HG03460 (cell line): ENCODE measurements around the gene NOSTRIN.
"Not testable (repeated sequence)": the region's sequence is repeated elsewhere in the genome, so short reads cannot be mapped to it uniquely, and the experiment has no call there.

Source experiments
- ATAC-seq: cut with Tn5 transposase; IDR thresholded peaks from one replicate; pipeline ENCODE4 v1.9.1; 2021; ENCODE audit not compliant: unreplicated experiment

NOSTRIN gene

GRCh38 chr2:168874368-168875054 lies 72.1 kb downstream of the NOSTRIN start:
- no peak for ATAC-seq

DNA sequence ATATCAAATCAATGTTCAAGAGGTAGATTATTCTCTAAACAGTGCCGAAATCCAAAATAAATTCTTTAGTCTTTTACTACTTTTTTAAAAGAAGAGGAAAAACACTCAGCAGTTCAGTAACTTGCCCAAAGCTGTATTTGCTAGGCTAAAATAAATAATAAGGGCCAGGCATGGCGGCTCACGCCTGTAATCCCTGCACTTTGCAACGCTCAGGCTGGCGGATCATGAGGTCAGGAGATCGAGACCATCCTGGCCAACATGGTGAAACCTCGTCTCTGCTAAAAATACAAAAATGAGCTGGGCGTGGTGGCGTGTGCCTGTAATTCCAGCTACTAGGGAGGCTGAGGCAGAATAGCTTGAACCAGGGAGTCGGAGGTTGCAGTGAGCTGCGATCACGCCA lies 79.7 kb downstream of the NOSTRIN start:
- not testable (repeated sequence) for ATAC-seq

DNA sequence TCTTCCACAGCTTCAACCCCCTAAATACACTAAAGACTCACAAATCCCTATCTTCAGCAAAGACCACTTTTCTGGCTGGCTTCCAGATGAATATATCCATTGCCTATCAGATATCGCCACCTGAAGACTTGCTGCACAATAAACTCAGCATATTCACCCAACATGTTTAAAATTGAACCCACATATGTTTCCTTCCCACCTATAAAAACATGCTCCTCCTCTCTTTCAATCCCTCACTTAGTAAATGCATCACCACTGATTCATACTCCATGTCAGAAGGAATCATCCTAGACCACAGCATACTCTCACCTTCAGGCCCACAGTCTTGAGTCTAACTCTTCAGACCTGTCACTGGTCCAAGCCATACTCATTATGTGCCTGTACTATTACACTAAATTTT lies 82.5 kb downstream of the NOSTRIN start:
- no peak for ATAC-seq

DNA sequence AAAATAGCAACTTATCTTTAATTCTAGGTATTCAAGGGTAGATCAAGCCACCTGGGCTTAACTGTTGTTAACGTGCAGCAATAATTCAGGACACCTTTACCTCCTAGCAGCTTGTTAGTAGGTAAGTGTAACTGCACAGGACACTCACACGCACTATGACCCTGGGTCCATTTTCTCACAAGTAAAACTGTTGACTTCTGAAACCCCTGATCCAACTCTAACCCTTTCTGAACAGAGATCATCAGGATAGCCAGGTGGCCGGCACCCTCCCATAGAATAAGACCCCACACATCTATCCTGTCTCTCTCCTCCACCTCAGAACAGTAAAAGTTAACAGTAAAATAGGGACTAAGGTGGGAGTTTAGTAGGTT lies 87.2 kb downstream of the NOSTRIN start:
- ATAC-seq = no peak

- peak; percentile 100 for ATAC-seq
Measured at GRCh38 chr2:168890006-168890782, 87.8 kb downstream of the NOSTRIN start, which contains the start of gene SPC25. Gene SPC25 (minus strand): TSS chr2:168890430. CDS start chr2:168889519, 911 bp downstream.

DNA sequence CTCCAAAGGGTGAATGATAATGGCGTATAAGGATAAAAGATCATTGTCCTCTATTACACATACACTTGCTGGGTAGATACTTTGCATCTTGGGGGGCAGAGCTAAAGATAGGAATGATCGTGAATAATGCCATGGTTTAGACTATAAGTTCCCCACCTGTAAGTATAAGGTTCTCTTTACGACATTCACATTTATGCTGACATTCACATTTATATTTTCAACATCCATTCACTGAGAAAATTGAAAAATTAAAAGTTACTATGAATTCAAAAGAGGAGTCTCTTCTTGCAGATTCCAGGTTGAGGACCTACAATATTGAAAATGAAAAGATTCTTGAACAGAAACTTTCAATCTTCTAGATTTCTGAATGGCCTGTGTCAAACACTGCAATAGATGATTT lies 89.9 kb downstream of the NOSTRIN start:
- no peak for ATAC-seq

GRCh38 chr2:168894101-168894500 lies 91.7 kb downstream of the NOSTRIN start:
- ATAC-seq = no peak

DNA sequence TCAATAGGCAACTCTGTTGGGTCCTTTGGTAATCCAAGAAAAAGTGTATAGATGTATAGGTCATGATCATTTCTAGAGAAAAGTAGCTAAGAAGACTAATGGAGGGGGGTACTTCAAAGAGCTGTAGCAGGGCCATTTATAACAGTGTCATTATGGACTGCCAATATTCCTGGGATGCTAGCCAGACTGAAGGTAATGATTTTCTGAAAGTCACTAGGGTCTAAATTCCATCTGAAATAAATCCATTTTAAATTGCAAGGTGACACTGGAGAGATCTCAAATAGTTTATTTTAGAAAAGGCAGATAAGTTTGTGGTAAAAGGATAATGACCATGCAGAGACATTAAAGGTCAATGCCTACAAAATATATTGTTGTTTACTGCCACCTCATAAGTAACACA lies 92.3 kb downstream of the NOSTRIN start:
- no peak for ATAC-seq

GRCh38 chr2:168895771-168896170 lies 93.3 kb downstream of the NOSTRIN start:
- ATAC-seq = no peak

GRCh38 chr2:168896783-168897182 lies 94.3 kb downstream of the NOSTRIN start:
- ATAC-seq = no peak

- ATAC-seq = no peak
Measured at GRCh38 chr2:168897449-168897848, 95.0 kb downstream of the NOSTRIN start.

- no peak for ATAC-seq
Measured at GRCh38 chr2:168901003-168901402, 98.6 kb downstream of the NOSTRIN start, which contains the start of gene G6PC2. Gene G6PC2 (plus strand): TSS chr2:168901291. CDS start chr2:168901332, 41 bp downstream.

DNA sequence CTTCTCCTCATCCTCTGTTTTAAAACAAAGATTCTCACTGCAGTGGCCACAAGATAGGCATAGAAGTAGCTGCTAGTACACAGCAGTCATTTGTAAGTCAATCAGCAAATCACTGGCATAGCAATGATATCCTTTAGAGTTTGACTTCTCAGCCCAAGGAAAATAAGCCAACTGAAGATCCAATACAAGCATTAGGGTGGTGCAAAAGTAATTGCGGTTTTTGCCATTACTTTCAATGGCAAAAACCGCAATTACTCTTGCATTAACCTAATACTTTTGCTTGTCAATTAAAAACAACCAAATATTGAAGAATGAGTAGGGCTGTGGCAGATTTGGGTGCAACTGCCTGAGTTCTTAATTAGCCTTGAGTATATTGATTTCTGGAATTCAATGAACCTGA lies 101.5 kb downstream of the NOSTRIN start:
- ATAC-seq = no peak

DNA sequence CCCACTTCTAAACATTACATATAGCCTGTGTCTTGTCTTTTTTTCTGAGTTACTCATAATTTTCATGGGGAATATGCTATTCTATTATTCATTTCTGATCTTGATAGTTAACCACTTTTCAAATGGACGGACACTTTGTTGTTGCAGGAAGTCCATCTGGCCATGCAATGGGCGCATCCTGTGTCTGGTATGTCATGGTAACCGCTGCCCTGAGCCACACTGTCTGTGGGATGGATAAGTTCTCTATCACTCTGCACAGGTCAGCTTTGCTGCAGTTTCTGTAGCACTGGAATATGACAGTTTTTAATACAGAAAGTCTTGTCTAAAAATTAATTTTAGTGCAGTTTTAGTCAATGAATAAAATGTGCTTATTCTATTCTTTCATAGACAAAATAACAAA lies 101.9 kb downstream of the NOSTRIN start:
- ATAC-seq = no peak

GRCh38 chr2:168907940-168908662 lies 105.7 kb downstream of the NOSTRIN start:
- no peak for ATAC-seq

DNA sequence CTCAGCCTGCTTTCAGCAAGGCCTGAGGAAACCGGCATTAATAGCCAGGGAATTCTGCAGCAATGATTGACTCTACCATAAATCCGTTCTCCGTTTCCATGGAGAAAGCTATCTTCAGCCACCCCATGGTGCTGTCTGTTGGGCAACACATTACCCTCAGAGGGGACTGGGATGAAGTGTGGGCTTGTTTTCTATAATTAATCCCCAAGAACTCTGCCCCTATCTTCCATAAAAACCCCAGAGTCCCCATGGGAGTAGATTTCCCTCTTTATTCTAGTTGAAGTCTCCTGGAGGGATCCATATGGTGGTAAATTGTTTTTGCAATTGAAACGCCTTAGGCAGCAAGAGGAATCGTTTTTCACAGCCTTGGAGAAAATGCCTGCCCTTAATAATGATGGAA lies 107.9 kb downstream of the NOSTRIN start:
- ATAC-seq = no peak

DNA sequence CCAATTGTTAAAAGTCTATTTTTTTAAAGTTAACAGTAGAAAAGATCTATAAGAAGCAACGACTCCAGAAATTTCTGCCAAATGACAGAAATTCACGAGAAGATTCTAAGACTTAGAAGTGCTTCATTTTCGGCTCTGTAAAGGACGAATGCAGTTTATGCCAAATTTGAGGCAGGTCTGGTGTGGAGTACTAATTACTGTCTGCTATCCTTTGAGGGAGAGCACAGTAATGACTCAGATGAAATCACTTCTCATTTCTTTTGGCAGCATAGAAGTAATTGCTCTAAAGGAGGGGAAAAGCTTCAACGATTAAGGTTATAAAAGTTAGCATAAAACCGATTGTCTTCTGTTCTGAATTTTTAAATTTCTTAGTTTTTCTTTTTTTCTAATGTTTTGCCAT lies 110.0 kb downstream of the NOSTRIN start:
- ATAC-seq = no peak

- ATAC-seq = no peak
Measured at GRCh38 chr2:168912901-168913369, 110.5 kb downstream of the NOSTRIN start.

DNA sequence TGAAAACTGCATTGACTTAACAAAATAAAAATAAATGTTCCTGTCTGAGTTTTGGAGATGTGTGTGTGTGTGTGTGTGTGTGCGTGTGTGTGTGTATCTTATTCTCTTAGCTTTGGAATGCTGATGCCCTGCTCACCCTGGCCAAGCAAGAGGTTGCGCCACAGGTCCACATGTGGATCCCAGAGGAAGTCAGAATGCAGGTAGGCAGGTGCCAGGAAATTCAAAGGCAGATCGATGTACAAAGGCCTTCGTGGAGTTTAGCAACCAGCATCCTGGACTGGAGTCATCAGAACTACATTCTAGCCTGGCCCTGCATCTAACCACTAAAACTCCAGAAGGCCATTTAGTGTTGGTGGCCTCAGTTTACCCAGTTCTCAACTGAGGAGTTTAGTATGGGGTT lies 111.1 kb downstream of the NOSTRIN start:
- no peak for ATAC-seq
